Tibial artery (tissue), 4 donors: ENCODE measurements around the gene FANCC.

Experiments used
- DNase-seq, 2 donors: peaks; one replicate each; pipeline ENCODE4 v3.0.0-alpha.2; 2019
- H3K27ac ChIP-seq, 2 donors: fragments of 200-600 bp; sonication (generic) in 1 of 2; 1 replicate in 1 of 2; 2 replicates in 1 of 2; pipeline ENCODE4 v1.5.1; 2018 to 2019; ENCODE audit warnings: mild to moderate bottlenecking in 1 of 2
- H3K27me3 ChIP-seq, 2 donors: fragments of 200-600 bp; sonication (generic) in 1 of 2; one replicate each; pipeline versions ENCODE4 v1.5.1 to v1.6.0; 2016 to 2019
- H3K36me3 ChIP-seq, 3 donors: fragments of 200-600 bp; sonication (generic) in 2 of 3; one replicate each; pipeline ENCODE4 v1.5.1; 2016 to 2019; ENCODE audit warnings: mild to moderate bottlenecking in 2 of 3
- H3K4me1 ChIP-seq, 4 donors: fragments of 200-600 bp; sonication (generic) in 2 of 4; 1 replicate in 3 of 4; 2 replicates in 1 of 4; pipeline ENCODE4 v1.5.1; 2016 to 2019
- H3K4me3 ChIP-seq, 2 donors: fragments of 200-600 bp; sonication (generic) in 1 of 2; 1 replicate in 1 of 2; 2 replicates in 1 of 2; pipeline ENCODE4 v1.5.1; 2018 to 2019; ENCODE audit warnings: mild to moderate bottlenecking in 2 of 2
- H3K9me3 ChIP-seq, 3 donors: fragments of 200-600 bp; sonication (generic) in 1 of 3; one replicate each; pipeline ENCODE4 v1.5.1; 2016 to 2019
- intact Hi-C: fragments of 100-400 bp; cut with DNase I; formaldehyde crosslinking; loops from one replicate; pipeline ENCODE4 v1.15.0; 2023; ENCODE audit warnings: low total_unique reads
- TF ChIP-seq, protein P1 (sequence below), 2 experiments: fragments of 200-600 bp in 1 of 2; fragments of 450-650 bp in 1 of 2; IDR thresholded peaks; one replicate each; pipeline ENCODE4 v1.5.1; 2017 to 2019; ENCODE audit warnings: antibody characterized with exemption in 2 of 2, mild to moderate bottlenecking in 1 of 2, moderate library complexity in 1 of 2

FANCC gene

DNA sequence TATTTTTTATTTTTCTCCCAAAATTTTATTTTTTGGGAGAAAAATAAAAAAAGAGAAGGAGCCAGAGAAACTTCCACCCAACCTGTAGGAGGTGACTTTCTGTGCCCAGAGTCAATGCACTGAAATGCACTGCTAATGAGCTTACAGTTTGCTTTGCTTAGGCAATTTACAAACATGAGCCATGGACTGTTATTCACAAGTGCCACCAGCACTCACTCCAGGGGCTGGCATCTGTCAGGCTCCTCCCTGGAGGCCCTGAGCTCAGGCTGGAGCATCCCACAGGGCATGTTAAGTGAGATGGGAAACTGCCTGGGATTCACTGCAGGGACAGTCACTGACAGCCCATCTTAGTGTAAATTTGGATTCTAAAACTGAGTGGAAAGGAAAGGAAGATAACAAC is 74.9 kb downstream of the FANCC start:
- no peaks in the 10 kb centered on the region for H3K36me3 ChIP-seq
- no peaks in the 10 kb centered on the region for H3K4me1 ChIP-seq
- intact Hi-C loops, result no loop called here
- H3K4me3 ChIP-seq, result no peak overlapping the region
- no peaks in the 10 kb centered on the region for H3K27me3 ChIP-seq
- TF ChIP-seq, protein P1, sequence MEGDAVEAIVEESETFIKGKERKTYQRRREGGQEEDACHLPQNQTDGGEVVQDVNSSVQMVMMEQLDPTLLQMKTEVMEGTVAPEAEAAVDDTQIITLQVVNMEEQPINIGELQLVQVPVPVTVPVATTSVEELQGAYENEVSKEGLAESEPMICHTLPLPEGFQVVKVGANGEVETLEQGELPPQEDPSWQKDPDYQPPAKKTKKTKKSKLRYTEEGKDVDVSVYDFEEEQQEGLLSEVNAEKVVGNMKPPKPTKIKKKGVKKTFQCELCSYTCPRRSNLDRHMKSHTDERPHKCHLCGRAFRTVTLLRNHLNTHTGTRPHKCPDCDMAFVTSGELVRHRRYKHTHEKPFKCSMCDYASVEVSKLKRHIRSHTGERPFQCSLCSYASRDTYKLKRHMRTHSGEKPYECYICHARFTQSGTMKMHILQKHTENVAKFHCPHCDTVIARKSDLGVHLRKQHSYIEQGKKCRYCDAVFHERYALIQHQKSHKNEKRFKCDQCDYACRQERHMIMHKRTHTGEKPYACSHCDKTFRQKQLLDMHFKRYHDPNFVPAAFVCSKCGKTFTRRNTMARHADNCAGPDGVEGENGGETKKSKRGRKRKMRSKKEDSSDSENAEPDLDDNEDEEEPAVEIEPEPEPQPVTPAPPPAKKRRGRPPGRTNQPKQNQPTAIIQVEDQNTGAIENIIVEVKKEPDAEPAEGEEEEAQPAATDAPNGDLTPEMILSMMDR (IDR thresholded peaks at IDR 0.05), result no peak
- H3K9me3 ChIP-seq, result no peaks in the 10 kb centered on the region
- DNase-seq, result no peak
- no peak overlapping the region for H3K27ac ChIP-seq

DNA sequence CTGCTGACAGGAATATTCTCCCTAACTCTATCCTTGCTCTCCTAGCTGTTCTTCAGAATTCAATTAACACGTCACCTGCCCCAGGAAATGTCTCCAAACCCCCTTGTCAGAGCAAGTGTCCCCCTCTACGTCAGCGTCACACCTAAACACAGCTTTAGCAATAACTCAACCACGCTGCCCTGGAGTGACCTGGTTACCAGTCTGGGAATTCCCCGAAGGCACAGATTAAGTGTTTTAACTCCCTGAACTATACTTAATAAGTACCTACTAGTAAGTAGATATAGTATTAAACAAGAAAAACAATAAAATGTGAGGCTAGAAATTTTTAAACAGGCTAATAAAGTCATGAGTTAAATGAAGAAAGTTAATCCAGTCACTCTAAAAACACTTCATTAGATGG is 78.4 kb downstream of the FANCC start:
- no peak overlapping the region for H3K4me3 ChIP-seq

DNA sequence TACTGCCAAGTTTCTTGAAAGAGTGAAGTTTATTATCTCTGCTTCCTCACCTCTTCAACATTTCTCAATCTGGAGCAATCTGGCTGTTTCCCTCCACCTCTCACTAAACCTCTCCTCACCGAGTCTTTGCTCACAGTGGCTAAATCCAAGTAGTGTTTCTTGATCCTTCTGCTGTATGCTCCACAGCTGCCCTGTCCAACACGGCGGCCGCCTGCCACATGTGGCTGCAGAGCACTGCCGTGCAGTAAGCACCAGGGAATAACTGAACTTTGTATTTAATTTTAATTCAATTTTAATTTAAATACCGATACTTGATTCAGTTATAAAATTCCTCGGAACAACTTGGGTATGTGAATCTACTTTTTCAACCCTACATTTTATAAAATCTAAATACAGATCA is 80.2 kb downstream of the FANCC start:
- TF ChIP-seq, protein P1 (IDR thresholded peaks at IDR 0.05), result no peak
- DNase-seq, result no peak
- Histone ChIP-seq H3K9me3 (no peaks in the 10 kb centered on the region), H3K36me3 (no peaks in the 10 kb centered on the region), H3K4me1 (no peaks in the 10 kb centered on the region), H3K4me3 (no peak overlapping the region), H3K27me3 (no peaks in the 10 kb centered on the region), H3K27ac (no peak overlapping the region)
- intact Hi-C loops, result no loop called here

More for the DNA sequence above, 78.4 kb downstream of the FANCC start:
- Histone ChIP-seq H3K9me3 (no peaks in the 10 kb centered on the region), H3K27ac (no peak overlapping the region), H3K4me1 (no peaks in the 10 kb centered on the region), H3K27me3 (no peaks in the 10 kb centered on the region), H3K36me3 (no peaks in the 10 kb centered on the region)
- no peak for DNase-seq
- intact Hi-C loops, result no loop called here
- TF ChIP-seq, protein P1 (IDR thresholded peaks at IDR 0.05), result no peak

DNA sequence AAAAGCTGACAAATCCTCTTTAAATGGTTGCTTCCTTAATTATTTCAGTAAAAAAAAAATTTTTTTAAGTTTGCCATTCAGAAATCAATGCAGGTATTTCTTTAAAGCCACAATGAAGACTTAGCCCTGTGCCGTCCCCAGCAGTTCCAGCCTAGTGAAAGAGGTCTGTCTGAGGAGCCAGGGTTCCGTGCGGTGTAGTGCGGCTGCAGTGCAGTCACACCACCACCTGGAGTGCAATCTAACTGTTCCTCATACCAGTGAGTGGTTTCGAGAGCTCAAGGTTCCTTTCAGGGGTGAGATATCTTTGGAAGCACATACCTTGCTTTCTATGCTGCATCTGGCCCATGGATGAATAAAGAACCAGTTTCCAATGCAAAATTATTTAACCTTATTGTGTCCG is 87.5 kb downstream of the FANCC start:
- H3K36me3 ChIP-seq, result no peaks in the 10 kb centered on the region
- DNase-seq, result no peak
- TF ChIP-seq, protein P1 (IDR thresholded peaks at IDR 0.05), result no peak
- no peaks in the 10 kb centered on the region for H3K27me3 ChIP-seq
- H3K4me1 ChIP-seq, result no peaks in the 10 kb centered on the region
- no peak overlapping the region for H3K27ac ChIP-seq
- H3K9me3 ChIP-seq, result no peaks in the 10 kb centered on the region
- intact Hi-C loops, result no loop called here
- H3K4me3 ChIP-seq, result no peak overlapping the region

DNA sequence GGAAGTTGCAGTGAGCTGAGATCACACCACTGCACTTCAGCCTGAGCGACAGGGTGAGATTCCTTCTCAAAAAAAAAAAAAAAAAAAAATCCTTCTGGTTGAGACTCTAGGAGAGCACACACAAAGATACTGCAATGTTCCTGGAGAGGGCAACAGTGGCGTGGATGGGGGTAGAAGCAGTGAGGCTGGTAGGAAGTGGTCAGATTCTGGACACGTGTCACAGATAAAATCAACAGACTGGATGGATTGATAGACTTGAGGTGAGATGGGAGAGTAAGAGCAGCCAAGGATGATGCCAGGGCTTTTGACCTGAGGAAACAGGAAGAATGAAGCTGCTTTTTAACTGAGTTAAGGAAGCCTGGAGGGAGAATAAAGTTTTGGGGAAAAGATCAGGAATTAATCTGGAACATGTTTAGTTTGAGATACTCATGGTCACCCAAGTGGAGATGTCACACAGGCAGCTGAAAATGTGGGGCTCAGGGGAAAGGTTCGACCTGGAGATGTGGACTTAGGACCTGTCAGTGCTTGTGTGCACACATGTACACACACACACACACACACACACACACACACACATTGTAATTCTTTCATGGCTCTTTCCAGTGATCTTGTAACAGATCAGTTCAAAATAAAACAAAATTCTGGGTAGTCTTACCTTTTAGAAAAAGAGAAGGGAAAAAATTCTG is 88.1 kb downstream of the FANCC start:
- Histone ChIP-seq H3K36me3 (no peaks in the 10 kb centered on the region), H3K4me1 (no peaks in the 10 kb centered on the region), H3K27ac (no peak overlapping the region), H3K27me3 (no peaks in the 10 kb centered on the region), H3K4me3 (no peak overlapping the region), H3K9me3 (no peaks in the 10 kb centered on the region)
- no peak for DNase-seq
- intact Hi-C loops, result no loop called here
- TF ChIP-seq, protein P1 (IDR thresholded peaks at IDR 0.05), result no peak

DNA sequence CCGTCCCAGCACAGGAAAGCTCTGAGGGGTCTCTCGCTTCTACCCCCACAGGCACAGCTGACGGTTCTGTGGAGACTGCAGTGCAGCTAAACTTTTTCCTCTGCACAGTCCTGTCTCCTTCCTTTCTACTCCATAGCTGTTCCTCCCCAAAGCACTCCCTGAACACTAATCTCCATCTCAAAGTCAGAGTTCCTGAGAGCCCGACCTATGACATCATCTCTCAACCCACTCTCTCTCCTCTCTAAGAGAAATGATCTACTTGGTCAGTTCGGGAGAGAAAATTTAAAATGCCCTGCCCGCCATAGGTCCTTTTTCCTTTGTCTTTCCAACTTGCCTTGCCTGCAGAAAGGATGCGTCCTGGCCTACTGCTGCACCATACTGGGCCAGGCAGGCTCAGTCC is 90.6 kb downstream of the FANCC start:
- no peak for DNase-seq
- Histone ChIP-seq H3K4me3 (no peak overlapping the region), H3K27ac (no peak overlapping the region), H3K36me3 (no peaks in the 10 kb centered on the region), H3K27me3 (no peaks in the 10 kb centered on the region), H3K9me3 (no peaks in the 10 kb centered on the region), H3K4me1 (no peaks in the 10 kb centered on the region)
- intact Hi-C loops, result no loop called here
- TF ChIP-seq, protein P1 (IDR thresholded peaks at IDR 0.05), result no peak
